NB4 (cell line): Measurements from ENCODE around the gene RCN2.
A peak's percentile ranks its signal among the peaks of the same experiment; 100 is the strongest.

Experiments
- DNase-seq: peaks from one replicate; pipeline ENCODE4 v3.0.0; 2010; ENCODE audit warnings: low read depth
- H3K4me3 ChIP-seq: one replicate; pipeline ENCODE4 v1.5.1; 2011; ENCODE audit warnings: mild to moderate bottlenecking, low read depth, low read length, moderate library complexity
- CTCF ChIP-seq: IDR thresholded peaks from one replicate; pipeline ENCODE4 v1.5.1; 2012; ENCODE audit warnings: low read depth, low read length
- MAX ChIP-seq: IDR thresholded peaks from 2 replicates; pipeline ENCODE4 v1.6.1; 2011; ENCODE audit warnings: low read depth, low read length
- MYC ChIP-seq: IDR thresholded peaks from 2 replicates; pipeline ENCODE4 v1.6.1; 2011; ENCODE audit warnings: low read depth, low read length
- POLR2A ChIP-seq: IDR thresholded peaks from 2 replicates; pipeline ENCODE4 v1.6.1; 2011; ENCODE audit warnings: mild to moderate bottlenecking; ENCODE audit not compliant: insufficient read length; ENCODE audit errors: extremely low read depth

RCN2 gene

GRCh38 chr15:76979996-76980520, 48.5 kb downstream of the RCN2 start:
- no peak for TF ChIP-seq CTCF
- no peak for TF ChIP-seq POLR2A
- TF ChIP-seq MAX = no peak
- TF ChIP-seq MYC = no peak
- DNase-seq = no peak
- no peak overlapping the region for H3K4me3 ChIP-seq

- H3K4me3 ChIP-seq = no peak overlapping the region
- DNase-seq = no peak
- TF ChIP-seq MAX (0 out of 2 replicates have a peak, but pooled peaks have one; percentile 1), MYC (peak; percentile 46; the same call in 1 of the 2 replicates), CTCF (no peak), POLR2A (no peak)
These were observed 50.8 kb downstream of the RCN2 start for GRCh38 chr15:76982356-76982755.

GRCh38 chr15:76982756-76983155, 51.2 kb downstream of the RCN2 start:
- H3K4me3 ChIP-seq = no peak overlapping the region
- no peak for TF ChIP-seq MYC
- TF ChIP-seq CTCF = no peak
- TF ChIP-seq MAX = no peak
- TF ChIP-seq POLR2A = no peak
- DNase-seq = peak; percentile 21

- H3K4me3 ChIP-seq = no peak overlapping the region
- TF ChIP-seq POLR2A = no peak
- peak; percentile 91 for TF ChIP-seq MYC
- peak; percentile 87 for TF ChIP-seq MAX
- DNase-seq = peak; percentile 95
These were observed 52.2 kb downstream of the RCN2 start for GRCh38 chr15:76983590-76984375.

GRCh38 chr15:76986743-76987142, 55.2 kb downstream of the RCN2 start:
- DNase-seq = peak; percentile 52
- TF ChIP-seq MYC (no peak), MAX (no peak), CTCF (no peak), POLR2A (no peak)
- no peak overlapping the region for H3K4me3 ChIP-seq

- no peak for DNase-seq
- no peak overlapping the region for H3K4me3 ChIP-seq
- no peak for TF ChIP-seq CTCF
- no peak for TF ChIP-seq MYC
- no peak for TF ChIP-seq POLR2A
- no peak for TF ChIP-seq MAX
These were observed 55.7 kb downstream of the RCN2 start for GRCh38 chr15:76987276-76987675.
